Measurements from ENCODE around the gene TIMM13. TPM values are rescaled to one million over a fixed set of nuclear protein-coding genes. Genes with fewer than 3 reads are reported as not detected.

Gene TIMM13
- total RNA-seq, 1 donor from 2014 or later = 117 TPM

DNA sequence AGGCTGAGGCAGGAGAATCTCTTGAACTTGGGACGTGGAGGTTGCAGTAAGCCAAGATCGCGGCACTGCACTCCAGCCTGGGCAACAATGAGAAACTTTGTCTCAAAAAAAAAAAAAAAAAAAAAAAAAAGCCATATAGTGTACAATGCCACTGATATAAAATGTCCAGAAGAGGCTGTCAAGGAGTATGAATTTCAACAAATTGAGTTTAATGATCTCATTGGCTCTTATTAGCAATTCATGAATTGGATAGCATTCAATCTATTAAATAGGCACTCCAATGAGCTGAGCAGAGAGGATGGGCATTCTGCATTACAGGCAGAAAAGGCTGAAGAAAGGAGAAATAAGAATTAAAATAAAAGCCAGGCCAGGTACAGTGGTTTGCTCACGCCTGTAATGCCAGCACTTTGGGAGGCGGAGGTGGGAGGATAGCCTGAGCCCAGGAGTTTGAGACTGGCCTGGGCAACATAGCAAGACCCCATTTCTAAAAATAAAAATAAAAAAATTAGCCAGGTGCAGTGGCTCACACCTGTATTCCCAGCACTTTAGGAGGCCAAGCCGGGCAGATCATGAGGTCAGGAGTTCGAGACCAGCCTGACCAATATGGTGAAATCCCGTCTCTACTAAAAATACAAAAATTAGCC, 30.1 kb upstream of the TIMM13 start:
- DNase-seq (ENCODE audit: low spot score) = no peak
- Mint-ChIP-seq H3K4me1 (ENCODE audit: unreplicated experiment) (peaks cover 6% of the 10 kb centered on the region), H3K9me3 (ENCODE audit: unreplicated experiment) (no peaks in the 10 kb centered on the region), H3K36me3 (ENCODE audit: low read depth, unreplicated experiment) (peaks cover 3% of the 10 kb centered on the region), H3K27ac (ENCODE audit: unreplicated experiment) (no peak overlapping the region), H3K27me3 (ENCODE audit: unreplicated experiment) (peaks cover 7% of the 10 kb centered on the region), H3K4me3 (ENCODE audit: unreplicated experiment) (peak overlapping the region; percentile 71)
- TF ChIP-seq, protein P1, sequence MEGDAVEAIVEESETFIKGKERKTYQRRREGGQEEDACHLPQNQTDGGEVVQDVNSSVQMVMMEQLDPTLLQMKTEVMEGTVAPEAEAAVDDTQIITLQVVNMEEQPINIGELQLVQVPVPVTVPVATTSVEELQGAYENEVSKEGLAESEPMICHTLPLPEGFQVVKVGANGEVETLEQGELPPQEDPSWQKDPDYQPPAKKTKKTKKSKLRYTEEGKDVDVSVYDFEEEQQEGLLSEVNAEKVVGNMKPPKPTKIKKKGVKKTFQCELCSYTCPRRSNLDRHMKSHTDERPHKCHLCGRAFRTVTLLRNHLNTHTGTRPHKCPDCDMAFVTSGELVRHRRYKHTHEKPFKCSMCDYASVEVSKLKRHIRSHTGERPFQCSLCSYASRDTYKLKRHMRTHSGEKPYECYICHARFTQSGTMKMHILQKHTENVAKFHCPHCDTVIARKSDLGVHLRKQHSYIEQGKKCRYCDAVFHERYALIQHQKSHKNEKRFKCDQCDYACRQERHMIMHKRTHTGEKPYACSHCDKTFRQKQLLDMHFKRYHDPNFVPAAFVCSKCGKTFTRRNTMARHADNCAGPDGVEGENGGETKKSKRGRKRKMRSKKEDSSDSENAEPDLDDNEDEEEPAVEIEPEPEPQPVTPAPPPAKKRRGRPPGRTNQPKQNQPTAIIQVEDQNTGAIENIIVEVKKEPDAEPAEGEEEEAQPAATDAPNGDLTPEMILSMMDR (IDR thresholded peaks at IDR 0.05; ENCODE audit: unreplicated experiment) = no peak

DNA sequence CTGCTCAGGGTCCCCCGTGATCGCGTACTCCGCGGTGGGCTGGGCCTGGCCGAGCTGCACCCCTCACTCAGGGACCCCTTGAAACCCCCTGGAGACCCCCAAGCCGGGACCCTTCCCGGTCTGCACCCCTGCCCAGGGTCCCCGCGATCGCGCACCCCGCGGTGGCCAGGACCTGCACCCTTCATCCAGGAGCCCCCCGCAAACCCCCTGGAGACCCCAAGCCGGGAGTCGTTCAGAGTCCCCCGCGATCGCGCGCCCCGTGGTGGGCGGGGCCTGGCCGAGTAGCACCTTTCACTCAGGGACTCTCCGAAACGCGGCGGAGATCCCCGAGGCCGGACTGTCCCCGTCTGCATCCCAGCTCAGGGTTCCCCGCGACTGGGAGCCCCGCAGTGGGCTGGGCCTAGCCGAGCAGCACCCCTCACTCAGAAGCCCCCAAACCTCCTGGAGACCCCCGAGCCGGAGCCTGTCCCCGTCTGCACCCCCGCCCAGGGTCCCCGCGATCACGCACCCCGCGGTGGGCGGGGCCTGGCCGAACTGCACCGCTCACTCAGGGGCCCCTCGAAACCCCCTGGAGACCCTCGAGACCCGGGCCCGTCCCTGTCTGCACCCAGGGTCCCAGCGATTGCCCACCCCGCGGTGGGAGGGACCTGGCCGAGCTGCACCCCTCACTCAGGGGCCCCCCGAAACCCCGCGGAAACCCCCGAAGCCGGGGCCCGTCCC, 28.6 kb upstream of the TIMM13 start:
- Mint-ChIP-seq H3K4me3 (ENCODE audit: unreplicated experiment) (peak overlapping the region; percentile 91), H3K36me3 (ENCODE audit: low read depth, unreplicated experiment) (peaks cover under 1% of the 10 kb centered on the region), H3K4me1 (ENCODE audit: unreplicated experiment) (peaks cover 3% of the 10 kb centered on the region), H3K27ac (ENCODE audit: unreplicated experiment) (no peak overlapping the region), H3K9me3 (ENCODE audit: unreplicated experiment) (no peaks in the 10 kb centered on the region), H3K27me3 (ENCODE audit: unreplicated experiment) (peaks cover 8% of the 10 kb centered on the region)
- DNase-seq (ENCODE audit: low spot score) = no peak
- TF ChIP-seq, protein P1 (IDR thresholded peaks at IDR 0.05; ENCODE audit: unreplicated experiment) = no peak

DNA sequence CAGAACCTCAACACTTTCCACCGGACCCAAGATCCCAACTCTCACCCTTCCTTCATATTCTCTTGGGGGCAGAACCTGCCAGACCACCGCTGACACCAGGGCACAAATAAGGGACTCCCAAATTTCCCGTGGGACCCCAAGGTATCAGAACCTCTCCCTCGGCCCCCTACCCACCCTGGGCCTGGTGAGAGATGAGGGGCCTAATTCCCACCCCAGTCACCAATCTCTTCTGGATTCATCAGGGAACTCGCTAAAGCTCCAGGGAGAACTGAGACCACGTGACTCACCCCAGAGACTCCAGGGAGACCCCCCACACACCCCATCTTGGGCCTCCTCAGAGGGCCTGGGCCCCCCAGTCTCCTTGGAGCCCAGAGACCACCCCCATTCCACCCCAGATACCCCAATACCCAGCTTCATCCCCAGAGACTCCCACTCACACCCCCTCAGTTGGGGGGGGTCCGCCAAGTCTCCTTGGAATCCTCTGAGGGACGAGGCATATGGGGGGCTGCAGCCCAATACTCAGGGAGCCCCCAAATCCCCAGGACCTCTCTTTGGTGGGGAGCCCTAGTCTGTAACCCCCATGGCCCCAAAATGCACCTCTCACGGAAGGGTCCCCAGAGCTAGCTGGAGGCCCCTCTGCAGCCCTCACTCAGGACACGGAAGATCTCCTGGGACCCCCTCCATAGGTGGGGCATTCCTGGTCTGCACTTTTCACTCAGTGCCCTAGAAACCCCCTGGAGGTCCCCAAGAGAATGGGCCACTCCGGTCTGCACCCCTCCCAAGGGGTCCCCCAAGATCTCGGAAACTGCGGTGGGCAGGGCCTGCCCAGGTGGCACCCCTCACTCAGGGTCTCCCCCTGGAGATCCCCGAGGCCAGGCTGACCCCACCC, 27.8 kb upstream of the TIMM13 start:
- no peaks in the 10 kb centered on the region for H3K36me3 Mint-ChIP-seq (ENCODE audit: low read depth, unreplicated experiment)

DNA sequence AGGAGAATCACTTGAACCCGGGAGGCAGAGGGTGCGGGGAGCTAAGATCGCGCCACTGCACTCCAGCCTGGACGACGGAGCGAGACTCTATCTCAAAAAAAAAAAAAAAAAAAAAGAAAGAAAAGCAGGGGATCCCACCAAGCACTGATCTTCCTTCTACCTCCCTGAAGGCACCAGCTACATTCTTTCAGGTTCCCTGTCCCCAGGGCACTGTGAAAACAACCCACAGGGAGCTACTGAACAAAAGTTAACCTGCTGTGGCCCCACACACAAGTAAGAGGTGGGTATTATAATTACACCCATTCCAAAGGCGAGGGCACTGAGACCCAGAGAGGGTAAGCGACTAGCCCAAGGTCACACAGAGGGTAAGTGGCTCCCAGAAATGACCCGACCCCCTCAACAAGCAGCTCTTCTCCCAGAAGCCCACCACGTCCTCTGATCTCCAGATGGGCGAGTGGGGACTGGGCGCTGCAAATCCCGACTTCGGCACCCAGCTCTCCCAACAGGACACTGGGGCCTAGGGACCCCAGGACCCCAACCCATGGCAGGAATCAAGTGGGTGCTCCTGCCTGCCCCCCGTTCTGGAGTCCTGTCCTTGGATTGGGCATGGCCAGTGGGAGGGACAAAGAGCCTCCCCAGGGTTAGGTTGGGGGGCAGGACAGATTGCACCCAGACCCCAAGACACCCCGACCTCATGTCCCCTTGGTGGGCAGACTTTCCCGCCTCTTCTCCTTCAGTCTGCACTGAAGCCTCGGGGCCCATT, 27.0 kb upstream of the TIMM13 start:
- peak overlapping the region; percentile 91 for H3K4me3 Mint-ChIP-seq (ENCODE audit: unreplicated experiment)
- H3K27me3 Mint-ChIP-seq (ENCODE audit: unreplicated experiment) = peaks cover 8% of the 10 kb centered on the region
- TF ChIP-seq, protein P1 (IDR thresholded peaks at IDR 0.05; ENCODE audit: unreplicated experiment) = no peak
- H3K9me3 Mint-ChIP-seq (ENCODE audit: unreplicated experiment) = no peaks in the 10 kb centered on the region
- H3K27ac Mint-ChIP-seq (ENCODE audit: unreplicated experiment) = peak overlapping the region; percentile 22
- H3K36me3 Mint-ChIP-seq (ENCODE audit: low read depth, unreplicated experiment) = no peaks in the 10 kb centered on the region
- H3K4me1 Mint-ChIP-seq (ENCODE audit: unreplicated experiment) = peaks cover 3% of the 10 kb centered on the region
- DNase-seq (ENCODE audit: low spot score) = no peak

More for the DNA sequence above, 27.8 kb upstream of the TIMM13 start:
- peak overlapping the region; percentile 22 for H3K27ac Mint-ChIP-seq (ENCODE audit: unreplicated experiment)
- DNase-seq (ENCODE audit: low spot score) = no peak
- TF ChIP-seq, protein P1 (IDR thresholded peaks at IDR 0.05; ENCODE audit: unreplicated experiment) = no peak
- H3K4me1 Mint-ChIP-seq (ENCODE audit: unreplicated experiment) = peaks cover 3% of the 10 kb centered on the region
- H3K27me3 Mint-ChIP-seq (ENCODE audit: unreplicated experiment) = peaks cover 8% of the 10 kb centered on the region
- no peaks in the 10 kb centered on the region for H3K9me3 Mint-ChIP-seq (ENCODE audit: unreplicated experiment)
- H3K4me3 Mint-ChIP-seq (ENCODE audit: unreplicated experiment) = peak overlapping the region; percentile 91

Measured in endothelial cell (in vitro differentiated cells).